K562 (cell line): ENCODE results near the gene ARL14. TPM values are rescaled to one million over a fixed set of nuclear protein-coding genes. Genes with fewer than 3 reads are reported as not detected.

ENCODE experiments used
- ATAC-seq: fragments of 200-7000 bp; cut with Tn5 transposase; 3 replicates; pipeline ENCODE4 v1.9.1; 2020; ENCODE audit warnings: moderate library complexity
- BruUV-seq: library from RNA; stranded (reverse); fragments of 400-500 nt; replicated peaks from 2 replicates; lab custom pipeline; 2021; lab: Mats Ljungman, UMichigan
- CTCF ChIA-PET: fragments of 300-600 bp; formaldehyde crosslinking; extraction: SDS; loops from one replicate; lab custom pipeline; 2021; ENCODE audit warnings: low intra/inter-chr PET ratio; lab: Yijun Ruan, JAX
- POLR2A ChIA-PET: fragments of 300-600, 350-650 bp; sonication (Branson Sonifier 250); formaldehyde crosslinking; extraction: SDS; loops from one replicate; lab custom pipeline; 2021; ENCODE audit warnings: antibody characterized with exemption, inconsistent platforms; lab: Yijun Ruan, JAX
- DNase-seq, 4 experiments: peaks; one replicate each; pipeline versions ENCODE4 v3.0.0 to v3.0.0-alpha.2; 2011 to 2018; ENCODE audit warnings: low spot score in 3 of 4, mixed read lengths in 3 of 4; ENCODE audit errors: extremely low read depth in 1 of 4
- FAIRE-seq: peaks from 2 replicates; lab custom pipeline; 2011; peaks lifted over from hg19 to GRCh38; lab: Jason Lieb, UNC
- H2AFZ ChIP-seq: 2 replicates; pipeline ENCODE4 v1.6.0; 2011; ENCODE audit warnings: low read depth, low read length, control low read depth, inconsistent platforms
- H3K27ac ChIP-seq: fragments of 200-600 bp; 3 replicates; pipeline ENCODE4 v1.8.0; 2011; ENCODE audit warnings: low read depth, mild to moderate bottlenecking, control low read depth, inconsistent platforms, low read length, moderate library complexity, mixed read lengths; ENCODE audit errors: extremely low read depth
- H3K27me3 ChIP-seq, 2 experiments: fragments of 300-600 bp in 1 of 2; 2 replicates in 1 of 2; 3 replicates in 1 of 2; pipeline versions ENCODE4 v1.6.0 to v1.8.0; 2011; ENCODE audit warnings: inconsistent platforms in 2 of 2, low read length in 2 of 2, mild to moderate bottlenecking in 1 of 2, mixed read lengths in 1 of 2, moderate library complexity in 1 of 2; ENCODE audit not compliant: control insufficient read depth in 2 of 2, insufficient read depth in 2 of 2
- H3K36me3 ChIP-seq: fragments of 300-600 bp; 3 replicates; pipeline ENCODE4 v1.8.0; 2011; ENCODE audit warnings: mild to moderate bottlenecking, low read length, inconsistent platforms; ENCODE audit not compliant: control insufficient read depth, insufficient read depth
- H3K4me1 ChIP-seq, 2 experiments: fragments of 200-600 bp in 1 of 2; replicated peaks in 1 of 2; 2 replicates in 1 of 2; 3 replicates in 1 of 2; pipeline versions ENCODE4 v1.5.1 to v1.8.0; 2011; ENCODE audit warnings: inconsistent platforms in 2 of 2, low read length in 2 of 2, mild to moderate bottlenecking in 1 of 2, mixed read lengths in 1 of 2, moderate library complexity in 1 of 2; ENCODE audit not compliant: control insufficient read depth in 2 of 2, insufficient read depth in 2 of 2
- H3K4me2 ChIP-seq: 2 replicates; pipeline ENCODE4 v1.6.1; 2011; ENCODE audit warnings: low read length, control low read depth, inconsistent platforms, mixed read lengths; ENCODE audit not compliant: insufficient read depth
- H3K4me3 ChIP-seq: fragments of 200-600 bp; sonication (generic), shearing (Covaris generic); 2 replicates; pipeline ENCODE4 v1.5.1; 2016; ENCODE audit warnings: control low read depth, inconsistent platforms
- H3K79me2 ChIP-seq: fragments of 200-600 bp; 3 replicates; pipeline ENCODE4 v1.8.0; 2011; ENCODE audit warnings: low read length, inconsistent platforms; ENCODE audit not compliant: control insufficient read depth, insufficient read depth
- H3K9ac ChIP-seq, 2 experiments: 2 replicates each; pipeline versions ENCODE4 v1.6.0 to v1.6.1; 2011; ENCODE audit warnings: low read depth in 2 of 2, low read length in 2 of 2, control low read depth in 1 of 2, inconsistent platforms in 1 of 2, mild to moderate bottlenecking in 1 of 2, mixed read lengths in 1 of 2; ENCODE audit not compliant: insufficient read depth in 1 of 2
- H3K9me1 ChIP-seq: one replicate; pipeline ENCODE4 v1.6.0; 2011; ENCODE audit warnings: inconsistent platforms, mild to moderate bottlenecking, low read length, moderate library complexity; ENCODE audit not compliant: control insufficient read depth, insufficient read depth
- H3K9me3 ChIP-seq: replicated peaks from 2 replicates; pipeline ENCODE4 v1.5.1; 2011; ENCODE audit warnings: low read depth, low read length, inconsistent platforms; ENCODE audit not compliant: control insufficient read depth, insufficient read depth
- H4K20me1 ChIP-seq: replicated peaks from 2 replicates; pipeline ENCODE4 v1.6.1; 2011; ENCODE audit warnings: low read length, inconsistent platforms, mixed read lengths; ENCODE audit not compliant: control insufficient read depth, insufficient read depth
- CGGBP1 ChIP-seq: fragments of 250-450 bp; sonication (Bioruptor Pico); IDR thresholded peaks from 2 replicates; pipeline ENCODE4 v1.9.0; 2021; ENCODE audit warnings: mild to moderate bottlenecking
- CTCF ChIP-seq, 3 experiments: IDR thresholded peaks in 2 of 3; conservative IDR thresholded peaks in 1 of 3; 2 replicates each; pipeline ENCODE4 v1.5.1; 2011 to 2012; ENCODE audit warnings: low read length in 3 of 3, mild to moderate bottlenecking in 3 of 3, control low read depth in 2 of 3, improper control_type of control experiment in 1 of 3, inconsistent platforms in 1 of 3, low read depth in 1 of 3, mixed read lengths in 1 of 3, moderate library complexity in 1 of 3; ENCODE audit not compliant: insufficient read depth in 2 of 3
- WGBS: fragments of 100-300 bp; shearing (Covaris generic); methylation state at CpG from one replicate; pipeline ENCODE4 v1.1.6; 2016; ENCODE audit warnings: low coverage, mixed read lengths; ENCODE audit not compliant: insufficient coverage; ENCODE audit errors: missing lambda C conversion rate; 5-methylcytosine and 5-hydroxymethylcytosine counted together
- in situ Hi-C: fragments of 300-500 bp; cut with MboI; formaldehyde crosslinking; loops from 4 replicates; pipeline ENCODE4 v1.15.0; 2018; ENCODE audit warnings: inconsistent platforms, mixed read lengths
- intact Hi-C: fragments of 100-400 bp; cut with micrococcal nuclease; formaldehyde crosslinking; loops from 2 replicates; pipeline ENCODE4 v1.14.2; 2022
- polyA plus RNA-seq, 8 experiments: library from polyadenylated mRNA; depleted of rRNA in 4 of 8; stranded (reverse) in 5 of 8; unstranded in 3 of 8; fragments of >200 nt; fragmentation: Nextera tagmentation in 2 of 8; fragmentation: Illumina TruSeq in 1 of 8; extraction: Ambion mirVana in 2 of 8; extraction: Trizol in 1 of 8; gene quantifications; 2 replicates each; pipeline versions ENCODE4 v1.2.1 to v1.2.3, GENCODE V29; 2011 to 2014; ENCODE audit warnings: inconsistent platforms in 1 of 8, missing spikeins in 1 of 8
- total RNA-seq, 7 experiments: library from RNA; depleted of rRNA in 6 of 7; stranded (reverse); fragments of >200 nt in 6 of 7; fragmentation: Illumina TruSeq in 2 of 7; extraction: Trizol in 2 of 7; gene quantifications; 2 replicates each; pipeline versions ENCODE4 v1.2.1 to v1.2.3, GENCODE V29; 2011 to 2021; ENCODE audit warnings: low replicate concordance in 1 of 7

ARL14 gene
- total and polyA plus RNA-seq, 9 of the 15 experiments (the other 6 are each of a cell fraction or from before 2014, with no cell fraction given): not detected

DNA sequence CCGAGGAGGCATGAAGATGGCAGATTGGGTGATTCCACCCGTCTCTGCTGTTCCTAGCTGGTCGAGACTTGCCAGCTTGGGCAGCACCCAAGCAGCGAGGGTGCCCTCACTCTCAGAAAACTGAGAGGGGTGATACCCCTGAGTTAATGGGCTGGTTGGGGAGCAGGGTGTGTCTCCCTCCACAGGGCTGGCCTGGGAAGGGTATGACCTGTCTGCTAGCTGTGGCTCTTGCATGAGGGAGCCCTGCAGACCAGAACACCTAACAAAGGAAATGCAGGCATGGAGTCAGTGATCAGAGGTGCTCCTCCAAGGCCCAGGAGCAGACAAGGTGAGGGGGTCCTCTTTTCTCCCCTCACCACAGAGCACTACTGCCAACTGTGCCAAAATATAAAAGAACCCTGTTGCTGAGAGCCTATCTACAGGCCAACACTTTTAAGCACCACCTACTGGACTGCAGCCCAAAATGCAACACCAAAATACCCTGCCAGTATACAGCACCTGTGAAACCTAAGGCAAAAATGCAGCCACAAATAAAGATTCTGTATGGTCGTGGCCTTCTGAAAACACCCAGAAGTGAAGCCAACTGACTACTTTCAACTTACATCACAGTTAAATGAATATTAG, 43.3 kb downstream of the ARL14 start:
- no peaks in the 10 kb centered on the region for H3K9me3 ChIP-seq
- no peaks in the 10 kb centered on the region for H3K79me2 ChIP-seq
- no peak overlapping the region for H3K27ac ChIP-seq
- H4K20me1 ChIP-seq: no peaks in the 10 kb centered on the region
- H3K9me1 ChIP-seq: no peaks in the 10 kb centered on the region
- TF ChIP-seq CTCF (IDR thresholded peaks at IDR 0.05 in 2 of 3, conservative IDR thresholded peaks at IDR 0.05 in 1 of 3; ENCODE audit: insufficient read depth in 2 of 3, low read depth in 1 of 3, low read length in 3 of 3) (peak in 2 of 3 experiments; percentile 14 to 28; a peak in 3 of 6 replicates), CGGBP1 (no peak)
- CTCF ChIA-PET: no interaction called here
- H3K36me3 ChIP-seq: no peaks in the 10 kb centered on the region
- no peak for DNase-seq
- FAIRE-seq: no peak
- WGBS: 0% methylated on average over 5 of the region's 5 CpGs
- intact Hi-C loops: no loop called here
- peak; percentile 79 for ATAC-seq
- in situ Hi-C loops: no loop called here
- no TSS peak for BruUV-seq
- POLR2A ChIA-PET: interaction anchor here (1.6 kb wide), 1 partner anchor 11 kb away, joined by 3 read pairs; no protein-coding TSS in a partner anchor
- H2AFZ ChIP-seq: no peak overlapping the region
- H3K27me3 ChIP-seq: no peaks in the 10 kb centered on the region
- no peak overlapping the region for H3K9ac ChIP-seq
- no peak overlapping the region for H3K4me3 ChIP-seq
- no peaks in the 10 kb centered on the region for H3K4me1 ChIP-seq
- H3K4me2 ChIP-seq: no peak overlapping the region
